ENCODE results near the gene CTTNBP2NL. TPM values are rescaled to one million over a fixed set of nuclear protein-coding genes. Genes with fewer than 3 reads are reported as not detected.
"Not testable (repeated sequence)": the region's sequence is repeated elsewhere in the genome, so short reads cannot be mapped to it uniquely, and the experiment has no call there.

The CTTNBP2NL gene
- total RNA-seq, 1 donor: 1.9 TPM

DNA sequence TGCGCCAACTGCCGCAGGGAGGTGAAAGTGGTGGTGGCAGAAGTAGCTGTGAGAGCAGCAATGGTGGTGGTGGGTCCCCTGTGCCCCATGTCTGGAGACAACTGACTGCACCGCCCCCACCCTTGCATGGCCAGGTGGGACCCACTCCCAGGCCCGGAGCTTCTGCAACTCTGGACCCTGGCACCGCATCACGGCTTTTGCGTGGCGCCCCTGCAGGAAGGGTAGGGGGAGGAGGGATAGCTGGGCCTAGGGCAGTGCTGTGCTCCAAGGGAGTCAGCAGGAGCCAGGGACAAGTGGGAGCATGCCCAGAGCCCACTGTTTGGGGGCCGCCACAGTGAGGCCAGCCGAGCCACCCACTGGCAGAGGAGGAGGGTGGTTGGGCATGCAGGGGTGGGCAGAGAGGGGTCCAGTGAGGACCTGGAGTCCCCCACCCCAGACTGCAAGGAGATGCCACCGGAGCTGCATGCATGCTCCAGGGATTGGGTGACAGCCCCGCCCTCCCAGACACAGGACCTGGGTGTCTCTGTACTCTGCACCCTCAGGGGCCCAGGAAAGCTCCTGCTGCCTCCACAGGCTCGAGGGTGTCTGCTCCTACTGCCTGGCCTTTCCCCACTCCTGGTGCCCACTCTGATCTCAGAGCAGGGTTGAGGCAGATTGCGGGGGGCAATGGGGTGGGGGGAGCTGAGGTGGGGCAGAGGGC, 9.8 kb upstream of the CTTNBP2NL start:
- no peak for DNase-seq (ENCODE audit: low read depth in 2 of 3, low spot score in 2 of 3)

DNA sequence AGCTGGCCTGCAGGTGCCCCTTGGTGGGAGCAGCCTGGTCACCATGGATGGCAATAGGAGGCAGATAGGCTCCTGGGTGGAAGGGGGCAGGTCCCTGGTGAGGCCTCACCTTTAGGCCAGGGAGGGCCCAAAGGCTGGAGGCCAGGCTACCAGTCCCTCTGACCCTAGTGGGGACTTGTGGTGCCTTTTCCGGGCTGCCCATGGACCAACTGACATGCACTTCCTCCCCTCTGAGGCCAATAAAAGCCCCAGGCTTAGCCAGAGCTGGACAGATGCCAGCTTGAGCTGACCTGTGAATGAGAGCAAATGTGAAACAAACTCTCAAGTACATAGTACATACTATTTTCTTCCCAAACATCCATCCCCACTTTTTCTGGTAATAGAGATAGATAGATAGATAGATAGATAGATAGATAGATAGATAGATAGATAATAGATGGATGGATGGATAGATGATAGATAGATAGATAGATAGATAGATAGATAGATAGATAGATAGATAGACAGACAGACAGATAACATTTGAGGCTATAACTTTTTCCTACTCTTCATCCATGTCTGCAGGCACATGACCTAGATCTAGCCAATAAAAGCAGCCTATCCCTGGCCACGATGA, 9.2 kb upstream of the CTTNBP2NL start:
- no peak for DNase-seq (ENCODE audit: low read depth in 2 of 3, low spot score in 2 of 3)

DNA sequence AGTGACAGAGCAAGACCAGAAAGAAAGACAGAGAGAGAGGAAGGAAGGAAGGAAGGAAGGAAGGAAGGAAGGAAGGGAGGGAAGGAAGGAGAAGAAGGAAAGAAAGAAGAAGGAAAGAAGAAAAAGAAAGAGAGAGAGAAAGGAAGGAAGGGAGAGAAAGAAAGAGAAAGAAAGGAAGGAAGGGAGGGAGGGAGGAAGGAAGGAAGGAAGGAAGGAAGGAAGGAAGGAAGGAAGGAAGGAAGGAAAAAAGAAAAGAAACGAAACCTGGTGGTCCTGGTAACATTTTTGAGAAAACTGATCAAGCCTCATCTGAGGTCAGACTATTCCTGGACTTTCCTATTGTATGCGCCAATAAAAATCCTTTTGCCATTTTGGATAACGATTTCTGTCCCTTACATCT, 8.2 kb upstream of the CTTNBP2NL start:
- DNase-seq (ENCODE audit: low read depth in 2 of 3, low spot score in 2 of 3): no peak

DNA sequence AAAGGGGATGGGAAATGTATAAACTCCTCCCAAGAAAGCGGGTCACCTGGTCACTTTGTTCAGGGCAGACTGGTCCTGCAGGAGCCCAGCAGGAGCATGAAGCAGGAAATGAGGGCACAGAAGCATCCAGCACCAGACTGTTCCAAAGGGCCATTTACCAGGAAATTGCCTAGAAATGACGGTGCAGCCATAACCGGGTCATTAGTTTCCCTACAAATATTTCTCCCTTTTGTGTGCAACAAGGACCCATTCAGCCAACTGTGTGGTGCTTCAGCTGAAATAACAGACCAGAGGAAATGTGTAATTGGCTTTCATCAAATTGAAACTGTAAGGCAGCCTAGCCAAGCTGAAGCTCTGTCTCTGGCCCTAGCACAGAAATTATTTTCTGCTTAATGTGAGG, 7.6 kb upstream of the CTTNBP2NL start:
- DNase-seq (ENCODE audit: low read depth in 2 of 3, low spot score in 2 of 3): no peak

DNA sequence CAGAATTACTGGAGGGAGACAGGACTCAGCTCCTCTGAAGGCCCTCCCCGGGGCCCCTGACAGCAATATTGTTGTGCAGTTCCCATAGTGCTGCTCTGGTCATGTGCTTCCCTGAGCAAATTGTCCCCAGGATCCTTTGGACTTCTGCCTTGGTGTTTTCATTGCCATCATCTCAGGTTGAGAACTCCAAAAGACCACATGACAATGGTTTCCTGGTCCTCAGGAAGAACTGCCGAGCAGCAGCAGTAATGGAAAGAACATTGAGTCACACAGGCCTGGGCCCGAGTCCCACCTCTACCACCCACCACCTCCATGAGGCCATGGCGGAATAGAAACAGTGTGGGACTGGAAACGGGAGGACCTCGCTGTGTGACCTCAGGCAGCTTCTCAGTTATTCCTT, 6.3 kb upstream of the CTTNBP2NL start:
- DNase-seq (ENCODE audit: low read depth in 2 of 3, low spot score in 2 of 3): no peak

DNA sequence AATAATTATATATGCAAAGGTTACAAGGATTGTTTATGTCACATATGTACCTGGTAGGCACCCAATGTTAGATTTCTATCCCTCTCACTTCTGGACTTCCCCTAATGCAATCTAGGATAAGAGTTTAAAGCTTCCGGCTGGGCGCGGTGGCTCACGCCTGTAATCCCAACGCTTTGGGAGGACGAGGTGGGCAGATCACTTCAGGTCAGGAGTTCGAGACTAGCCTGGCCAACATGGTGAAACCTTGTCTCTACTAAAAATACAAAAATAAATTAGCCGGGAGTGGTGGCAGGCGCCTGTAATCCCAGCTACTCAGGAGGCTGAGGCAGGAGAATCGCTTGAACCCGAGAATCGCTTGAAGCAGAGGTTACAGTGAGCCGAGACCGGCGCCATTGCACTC, 5.7 kb upstream of the CTTNBP2NL start:
- not testable (repeated sequence) for DNase-seq (ENCODE audit: low read depth in 2 of 3, low spot score in 2 of 3)

DNA sequence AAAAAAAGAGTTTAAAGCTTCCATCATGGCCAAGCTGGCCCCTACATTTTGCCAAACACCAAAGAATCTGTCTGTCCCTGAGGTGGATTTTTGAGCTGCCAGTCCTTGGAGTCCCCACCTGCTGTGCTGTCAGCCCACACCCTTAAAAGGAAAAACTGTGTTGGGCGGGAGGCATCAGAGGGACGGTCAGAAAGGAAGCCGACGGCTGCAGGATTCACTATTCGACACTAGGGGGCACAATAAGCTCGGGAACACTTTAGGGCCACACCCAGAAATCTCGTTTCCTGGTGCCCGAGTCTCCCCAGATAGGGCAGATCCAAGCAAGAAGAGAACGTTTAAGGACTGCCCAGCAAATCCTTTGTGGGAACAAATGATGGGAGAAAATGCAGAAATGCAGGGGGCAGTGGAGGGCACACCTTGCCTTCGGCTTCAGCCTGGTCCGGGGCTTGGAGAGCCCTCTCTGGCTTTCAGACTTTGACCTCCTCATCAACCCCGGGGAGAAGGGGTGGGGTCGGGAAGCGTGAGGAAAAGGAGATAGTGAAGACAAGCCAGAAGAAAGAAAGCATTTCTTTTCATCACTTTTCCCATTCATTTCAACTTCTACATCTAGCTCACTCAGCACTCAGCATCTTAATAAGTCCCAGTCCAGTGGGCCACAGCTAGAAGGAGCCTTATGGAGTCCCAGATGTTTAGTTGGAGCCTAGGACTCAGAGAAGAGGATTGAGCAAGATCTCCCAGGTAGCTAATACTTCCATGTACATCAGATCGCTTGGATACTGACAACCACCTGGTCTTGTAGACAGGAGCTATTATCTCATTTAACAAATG, 5.0 kb upstream of the CTTNBP2NL start:
- peak; percentile 69 to 92 (median 85) for DNase-seq (ENCODE audit: low read depth in 2 of 3, low spot score in 2 of 3)

DNA sequence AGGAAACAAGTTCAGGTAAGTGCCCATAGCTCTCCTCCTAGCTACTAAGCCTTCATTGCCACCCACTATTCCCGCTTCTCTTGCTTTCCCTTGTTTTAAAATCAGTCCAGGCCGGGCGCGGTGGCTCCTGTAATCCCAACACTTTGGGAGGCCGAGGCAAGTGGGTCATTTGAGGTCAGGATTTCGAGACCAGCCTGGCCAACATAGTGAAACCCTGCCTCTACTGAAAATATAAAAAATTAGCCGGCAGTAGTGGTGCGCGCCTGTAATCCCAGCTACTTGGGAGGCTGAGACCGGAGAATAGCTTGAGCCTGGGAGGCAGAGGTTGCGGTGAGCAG, 4.4 kb upstream of the CTTNBP2NL start:
- DNase-seq (ENCODE audit: low read depth in 2 of 3, low spot score in 2 of 3): no peak

DNA sequence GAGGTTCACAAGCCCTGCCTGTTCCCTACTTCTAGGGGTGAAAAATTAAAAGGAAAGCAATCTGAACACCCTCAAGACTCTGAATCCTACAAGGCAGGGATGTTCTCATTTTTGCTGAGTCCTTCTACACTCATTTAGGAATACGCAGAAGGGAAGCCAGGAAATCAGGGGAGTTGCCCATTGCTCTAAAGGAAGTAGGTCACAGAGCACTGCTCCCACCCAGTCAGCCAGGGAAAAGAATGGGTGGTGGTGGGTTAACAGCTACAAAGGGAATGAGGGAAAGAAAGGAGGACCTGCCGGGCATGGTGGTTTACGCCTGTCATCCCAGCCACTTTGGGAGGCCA, 2.4 kb upstream of the CTTNBP2NL start:
- no peak for DNase-seq (ENCODE audit: low read depth in 2 of 3, low spot score in 2 of 3)

DNA sequence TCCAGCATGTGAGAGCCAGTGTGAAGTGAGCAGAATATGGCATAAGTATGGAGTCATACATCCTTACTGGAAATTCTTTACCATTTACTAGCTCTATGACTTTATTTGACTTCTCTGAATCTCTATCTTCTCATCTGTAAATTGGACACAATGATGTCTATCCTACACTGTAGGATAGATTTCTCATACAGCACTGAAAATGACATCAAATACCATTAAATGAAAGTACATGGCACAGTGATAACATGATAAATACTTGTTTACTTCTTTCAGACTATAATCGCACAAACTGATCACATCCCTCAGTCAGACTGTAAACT, 1.3 kb upstream of the CTTNBP2NL start:
- DNase-seq (ENCODE audit: low read depth in 2 of 3, low spot score in 2 of 3): no peak

DNA sequence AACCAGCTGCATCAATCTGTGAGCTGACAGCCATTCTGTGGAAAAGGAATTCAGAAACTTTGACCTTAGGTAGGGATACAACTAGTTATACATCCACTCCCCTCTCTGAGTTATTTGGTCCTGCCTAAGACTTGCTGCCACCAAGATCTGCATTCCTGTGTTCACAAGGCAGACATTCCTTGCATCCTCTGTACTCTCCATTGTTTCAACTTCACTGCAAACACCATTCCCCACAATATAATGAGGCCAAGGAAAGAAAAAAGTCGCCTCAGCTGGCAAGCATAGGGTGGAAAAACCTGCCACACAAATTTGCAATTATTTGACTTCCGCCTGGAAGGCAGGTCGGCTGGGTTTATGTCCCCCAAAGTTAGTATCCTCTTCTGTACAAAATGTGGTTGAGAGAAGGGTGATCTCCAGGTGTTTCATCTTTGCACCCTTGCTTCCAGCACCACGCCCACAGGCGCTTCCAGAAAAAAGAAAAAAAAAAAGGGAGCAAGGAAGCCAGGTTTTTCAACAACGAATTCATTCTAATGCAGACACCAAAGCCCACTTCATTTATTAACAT, 676 bp upstream of the CTTNBP2NL start:
- peak in 1 of 3 donors; percentile 3 for DNase-seq (ENCODE audit: low read depth in 2 of 3, low spot score in 2 of 3)

DNA sequence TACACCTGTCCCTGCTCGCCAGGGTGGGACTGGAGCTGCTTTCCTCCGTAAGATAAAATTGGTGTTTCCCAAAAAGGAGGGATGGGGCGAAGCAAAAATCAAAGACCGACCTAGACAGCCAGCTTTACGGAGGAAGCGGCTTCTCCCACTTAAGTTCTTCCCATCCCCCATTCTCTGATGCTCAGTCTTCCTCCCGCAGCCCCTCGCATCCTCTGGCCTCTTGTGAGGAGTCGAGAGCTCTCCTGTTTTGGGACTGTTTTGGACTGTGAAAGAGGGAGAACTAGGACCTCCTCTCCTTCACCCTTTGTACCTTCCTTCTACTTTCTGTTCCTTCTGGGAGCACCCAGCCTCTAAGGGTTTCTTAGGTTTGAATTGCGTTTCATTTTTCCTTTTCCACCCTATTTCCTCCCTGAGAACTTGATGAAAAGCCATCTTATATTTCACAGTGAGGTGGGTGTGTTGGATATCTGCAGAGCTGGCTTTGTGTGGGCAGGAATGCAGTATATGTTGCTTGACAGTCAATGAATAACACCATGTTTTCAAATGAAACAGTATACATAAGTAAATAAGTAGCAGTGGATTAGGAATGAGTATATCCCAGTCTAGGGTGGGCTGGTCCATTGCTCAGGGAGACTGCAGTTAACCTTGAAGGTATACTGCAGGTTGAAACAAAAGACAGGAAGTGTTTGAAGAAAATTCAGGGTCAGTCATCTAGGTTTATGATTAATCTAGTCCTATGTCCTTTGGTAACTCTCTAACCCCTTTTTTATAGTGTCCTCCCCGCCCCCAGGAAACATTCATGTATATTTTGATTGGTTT, 848 bp downstream of the CTTNBP2NL start:
- no peak for DNase-seq (ENCODE audit: low read depth in 2 of 3, low spot score in 2 of 3)

DNA sequence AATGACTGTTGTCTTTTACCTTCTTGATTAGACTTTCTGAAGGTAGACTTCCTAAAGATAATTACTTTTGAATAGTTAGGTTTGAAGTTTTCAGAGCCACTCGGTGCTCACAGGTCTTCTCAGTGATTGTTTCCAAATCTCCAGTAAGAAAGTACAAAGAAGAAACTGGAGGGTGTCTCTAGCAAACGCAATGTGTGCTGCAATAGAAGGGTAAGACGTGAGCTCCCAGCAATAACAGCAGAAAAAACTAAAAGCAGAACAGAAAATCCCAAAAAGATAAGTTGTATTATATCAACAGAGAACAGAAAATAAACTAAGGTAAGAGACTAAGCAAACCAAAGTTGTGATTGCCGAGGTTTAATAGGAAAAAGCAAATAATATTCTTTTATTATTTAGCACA, 1.8 kb downstream of the CTTNBP2NL start:
- DNase-seq (ENCODE audit: low read depth in 2 of 3, low spot score in 2 of 3): no peak

DNA sequence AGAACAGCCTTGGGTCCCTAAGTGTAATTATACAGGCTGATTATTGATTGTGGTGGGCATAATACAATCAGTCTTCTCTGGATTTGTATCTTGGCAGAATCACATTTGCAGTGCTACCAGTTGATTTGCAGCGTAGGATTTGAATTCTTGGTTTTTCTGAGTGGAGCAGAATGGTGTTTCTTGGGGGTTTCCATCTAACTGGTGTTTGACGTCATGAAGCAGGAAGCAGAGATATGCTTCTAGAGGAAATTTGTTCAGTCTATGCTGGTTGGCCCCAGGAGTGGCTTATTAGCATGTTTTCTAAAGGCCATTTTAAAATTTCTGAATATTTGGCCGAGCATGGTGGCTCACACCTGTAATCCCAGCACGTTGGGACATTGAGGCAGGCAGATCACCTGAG, 3.4 kb downstream of the CTTNBP2NL start:
- peak in 2 of 3 donors; percentile 26 to 36 for DNase-seq (ENCODE audit: low read depth in 2 of 3, low spot score in 2 of 3)

DNA sequence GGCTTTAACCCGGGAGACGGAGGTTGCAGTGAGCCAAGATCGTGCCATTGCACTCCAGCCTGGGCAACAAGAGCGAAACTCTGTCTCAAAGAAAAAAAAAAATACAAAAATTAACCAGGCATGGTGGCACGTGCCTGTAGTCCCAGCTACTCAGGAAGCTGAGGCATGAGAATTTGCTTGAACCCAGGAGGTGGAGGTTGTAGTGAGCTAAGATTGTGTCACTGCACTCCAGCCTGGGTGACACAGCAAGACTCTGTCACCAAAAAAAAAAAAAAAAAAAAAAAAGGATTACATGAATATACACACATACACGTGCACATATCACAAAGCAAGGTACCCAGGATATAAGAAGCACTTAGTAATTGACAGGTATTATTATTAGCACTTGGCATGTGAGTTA, 4.7 kb downstream of the CTTNBP2NL start:
- not testable (repeated sequence) for DNase-seq (ENCODE audit: low read depth in 2 of 3, low spot score in 2 of 3)

DNA sequence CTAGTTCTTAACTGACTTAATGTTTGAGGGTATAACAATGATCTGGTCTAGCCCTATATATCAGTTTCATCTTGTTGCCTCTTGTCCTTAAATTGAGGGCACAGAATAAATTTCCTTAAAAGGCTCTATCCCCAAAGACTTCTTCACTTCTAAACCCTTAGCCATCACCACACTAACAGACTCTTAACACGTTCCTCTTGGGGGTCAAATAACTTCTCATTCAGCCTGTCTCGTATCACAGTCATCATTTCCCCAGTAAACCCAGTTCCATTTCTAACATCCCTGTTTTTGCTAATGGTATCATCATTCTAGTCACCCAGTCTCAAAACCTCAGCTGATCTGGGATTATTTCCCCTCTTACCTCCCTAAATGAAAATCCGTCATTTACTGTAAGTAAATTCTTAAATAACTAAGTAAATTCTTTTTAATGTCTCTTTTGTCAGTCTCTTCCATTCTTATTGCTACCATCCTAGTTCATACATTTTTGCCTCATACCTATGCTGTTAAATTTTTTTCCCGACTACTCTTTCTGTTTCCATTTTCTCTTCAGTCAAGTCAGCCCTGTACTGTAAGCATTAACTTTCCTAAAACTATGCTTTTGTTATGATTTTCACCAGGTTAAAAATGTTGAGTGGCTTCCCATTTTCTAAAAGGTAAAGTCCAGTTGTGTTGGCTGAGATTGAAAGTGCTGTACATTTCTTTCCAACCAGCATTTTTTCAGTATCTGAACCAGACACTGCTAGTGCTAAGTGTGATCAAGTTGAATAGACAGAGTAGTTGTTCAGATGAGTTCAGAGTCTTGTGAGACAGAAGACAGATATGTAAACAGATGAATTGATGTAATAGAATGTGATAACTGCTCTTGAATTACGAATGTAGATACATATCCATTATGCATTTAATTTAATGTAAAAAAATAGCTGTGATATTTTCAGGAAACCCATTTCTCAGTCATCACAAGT, 6.9 kb downstream of the CTTNBP2NL start:
- DNase-seq (ENCODE audit: low read depth in 2 of 3, low spot score in 2 of 3): no peak

DNA sequence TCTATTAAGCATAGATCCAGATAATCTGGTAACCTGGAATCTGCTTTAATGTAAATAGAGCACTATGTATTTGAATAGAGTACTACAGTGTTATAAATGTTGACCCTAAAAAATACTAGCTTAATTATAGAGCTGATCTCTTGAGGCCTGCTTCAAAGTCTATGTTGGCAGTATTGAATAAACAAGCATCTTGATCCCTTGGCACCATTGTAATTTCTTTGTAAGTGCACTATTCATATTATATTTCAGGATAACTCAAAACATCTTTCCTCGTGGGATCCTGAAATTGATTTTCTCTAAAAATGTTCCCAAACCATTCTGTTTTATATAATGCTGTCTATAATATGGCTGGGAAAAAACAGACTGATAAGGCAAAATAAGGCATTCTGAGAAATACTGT, 10.8 kb downstream of the CTTNBP2NL start:
- no peak for DNase-seq (ENCODE audit: low read depth in 2 of 3, low spot score in 2 of 3)

DNA sequence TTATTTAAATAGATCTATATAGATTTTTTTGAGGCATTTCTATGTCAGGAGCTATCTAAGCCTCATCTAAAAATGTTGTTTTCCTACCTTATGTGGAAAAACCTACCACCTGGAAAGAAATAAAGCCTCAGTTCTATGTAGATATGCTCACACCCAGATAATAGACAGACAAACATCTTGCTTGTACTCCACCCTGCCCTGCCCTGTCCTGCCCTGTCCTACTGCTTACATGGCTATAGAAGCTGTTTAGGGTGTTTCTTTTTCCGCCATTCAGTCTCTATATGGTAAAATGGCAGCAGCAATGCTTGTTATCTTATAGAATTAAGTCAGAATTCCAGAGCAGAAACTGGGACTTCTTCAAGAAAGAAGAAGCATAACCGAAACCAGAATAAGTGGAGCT, 13.4 kb downstream of the CTTNBP2NL start:
- DNase-seq (ENCODE audit: low read depth in 2 of 3, low spot score in 2 of 3): no peak

DNA sequence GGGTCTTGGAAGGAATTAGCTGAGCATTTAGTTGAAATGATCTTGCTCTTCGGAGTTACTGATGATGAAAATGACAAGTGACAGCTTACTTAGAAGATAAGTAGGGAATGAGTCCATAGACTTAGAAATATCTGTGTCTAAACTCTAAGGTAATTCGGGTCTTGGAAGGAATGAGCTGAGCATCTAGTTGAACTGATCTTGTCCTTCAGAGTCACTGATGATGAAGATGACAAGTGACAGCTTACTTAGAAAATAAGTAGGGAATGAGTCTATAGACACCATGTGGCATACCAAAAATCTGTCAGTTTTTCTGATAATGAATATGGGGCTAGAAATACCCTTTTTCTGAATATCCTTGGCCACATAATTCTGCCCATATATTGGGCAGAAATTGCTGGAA, 14.7 kb downstream of the CTTNBP2NL start:
- no peak for DNase-seq (ENCODE audit: low read depth in 2 of 3, low spot score in 2 of 3)

DNA sequence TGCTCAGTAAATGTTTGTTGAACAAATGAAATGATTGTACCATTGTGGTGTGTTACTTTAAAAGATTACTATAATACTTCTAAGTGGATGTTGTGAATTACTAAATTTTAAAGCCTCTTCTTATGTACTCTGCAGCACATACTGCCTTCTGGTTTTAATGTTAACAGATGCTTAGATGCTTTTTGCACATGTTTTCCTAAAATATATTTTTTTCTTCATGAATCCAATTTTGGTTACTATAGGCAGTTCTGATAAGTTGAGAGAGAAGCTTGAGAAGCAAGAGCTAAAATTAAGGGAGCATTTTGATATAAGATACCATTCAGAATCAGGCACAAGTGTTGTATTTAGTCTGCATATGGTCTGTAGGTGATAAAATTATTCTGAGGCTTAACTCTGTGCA, 21.3 kb downstream of the CTTNBP2NL start:
- DNase-seq (ENCODE audit: low read depth in 2 of 3, low spot score in 2 of 3): no peak
